Neural crest cell (in vitro differentiated cells): Measurements from ENCODE around the gene SORCS2. TPM values are rescaled to one million over a fixed set of nuclear protein-coding genes. Genes with fewer than 3 reads are reported as not detected.

Experiments
- DNase-seq: peaks from one replicate; pipeline ENCODE4 v3.0.0; 2021; ENCODE audit warnings: low read depth, mixed read lengths, low spot score
- H3K27ac Mint-ChIP-seq: one replicate; pipeline ENCODE4 v1.8.0; 2021; ENCODE audit warnings: mild to moderate bottlenecking, mixed read lengths; ENCODE audit not compliant: unreplicated experiment
- H3K27me3 Mint-ChIP-seq: 2 replicates; pipeline ENCODE4 v1.8.0; 2021; ENCODE audit warnings: low read depth, mild to moderate bottlenecking, mixed read lengths
- H3K36me3 Mint-ChIP-seq: 2 replicates; pipeline ENCODE4 v1.8.0; 2021; ENCODE audit warnings: low read depth, mild to moderate bottlenecking, mixed read lengths
- H3K4me1 Mint-ChIP-seq: 2 replicates; pipeline ENCODE4 v1.8.0; 2021; ENCODE audit warnings: mixed read lengths
- H3K4me3 Mint-ChIP-seq: one replicate; pipeline ENCODE4 v1.8.0; 2021; ENCODE audit warnings: mild to moderate bottlenecking, mixed read lengths
- H3K9me3 Mint-ChIP-seq: 2 replicates; pipeline ENCODE4 v1.8.0; 2021; ENCODE audit warnings: mixed read lengths
- total RNA-seq: library from RNA; stranded (reverse); gene quantifications from 2 replicates; pipeline ENCODE4 v1.2.1, GENCODE V29; 2021
- TF ChIP-seq, protein P1 (sequence below): fragments of 200-600 bp; sonication (generic); conservative IDR thresholded peaks from 2 replicates; pipeline ENCODE4 v1.5.0; 2021; ENCODE audit warnings: antibody characterized with exemption, mild to moderate bottlenecking

The SORCS2 gene
- total RNA-seq, 1 donor from 2014 or later: 1.1 TPM

DNA sequence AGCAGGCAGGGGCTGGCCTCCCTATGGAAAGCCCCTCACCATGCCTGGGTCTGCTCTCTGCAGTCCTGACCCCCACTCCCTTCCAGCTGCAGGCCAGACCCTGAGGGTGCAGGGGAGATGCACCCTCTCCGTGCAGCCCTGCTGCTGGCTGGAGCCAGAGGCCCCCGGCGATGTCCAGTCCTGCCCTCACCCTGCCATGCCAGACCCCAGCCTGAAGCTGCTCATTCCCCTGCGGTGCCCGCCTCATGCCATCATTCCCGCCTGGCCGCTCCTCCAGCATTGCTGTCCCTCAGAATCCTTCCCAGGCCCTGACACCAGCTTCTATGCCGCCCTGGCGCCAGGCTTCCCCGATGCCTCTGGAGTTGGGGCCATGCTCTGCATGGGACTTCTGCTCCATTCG, 72.4 kb downstream of the SORCS2 start:
- no peak for DNase-seq

GRCh38 chr4:7266525-7267292, 74.4 kb downstream of the SORCS2 start:
- Mint-ChIP-seq H3K36me3 (no peaks in the 10 kb centered on the region), H3K4me3 (no peak overlapping the region), H3K27ac (peak overlapping the region; percentile 88), H3K9me3 (no peaks in the 10 kb centered on the region), H3K4me1 (no peaks in the 10 kb centered on the region), H3K27me3 (no peaks in the 10 kb centered on the region)
- TF ChIP-seq, protein P1, sequence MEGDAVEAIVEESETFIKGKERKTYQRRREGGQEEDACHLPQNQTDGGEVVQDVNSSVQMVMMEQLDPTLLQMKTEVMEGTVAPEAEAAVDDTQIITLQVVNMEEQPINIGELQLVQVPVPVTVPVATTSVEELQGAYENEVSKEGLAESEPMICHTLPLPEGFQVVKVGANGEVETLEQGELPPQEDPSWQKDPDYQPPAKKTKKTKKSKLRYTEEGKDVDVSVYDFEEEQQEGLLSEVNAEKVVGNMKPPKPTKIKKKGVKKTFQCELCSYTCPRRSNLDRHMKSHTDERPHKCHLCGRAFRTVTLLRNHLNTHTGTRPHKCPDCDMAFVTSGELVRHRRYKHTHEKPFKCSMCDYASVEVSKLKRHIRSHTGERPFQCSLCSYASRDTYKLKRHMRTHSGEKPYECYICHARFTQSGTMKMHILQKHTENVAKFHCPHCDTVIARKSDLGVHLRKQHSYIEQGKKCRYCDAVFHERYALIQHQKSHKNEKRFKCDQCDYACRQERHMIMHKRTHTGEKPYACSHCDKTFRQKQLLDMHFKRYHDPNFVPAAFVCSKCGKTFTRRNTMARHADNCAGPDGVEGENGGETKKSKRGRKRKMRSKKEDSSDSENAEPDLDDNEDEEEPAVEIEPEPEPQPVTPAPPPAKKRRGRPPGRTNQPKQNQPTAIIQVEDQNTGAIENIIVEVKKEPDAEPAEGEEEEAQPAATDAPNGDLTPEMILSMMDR: no peak
- no peak for DNase-seq

More for the DNA sequence above, 72.4 kb downstream of the SORCS2 start:
- H3K27ac Mint-ChIP-seq: no peak overlapping the region
- H3K4me1 Mint-ChIP-seq: peaks cover 5% of the 10 kb centered on the region
- TF ChIP-seq, protein P1: no peak
- no peaks in the 10 kb centered on the region for H3K9me3 Mint-ChIP-seq
- H3K27me3 Mint-ChIP-seq: no peaks in the 10 kb centered on the region
- H3K36me3 Mint-ChIP-seq: no peaks in the 10 kb centered on the region
- no peak overlapping the region for H3K4me3 Mint-ChIP-seq

DNA sequence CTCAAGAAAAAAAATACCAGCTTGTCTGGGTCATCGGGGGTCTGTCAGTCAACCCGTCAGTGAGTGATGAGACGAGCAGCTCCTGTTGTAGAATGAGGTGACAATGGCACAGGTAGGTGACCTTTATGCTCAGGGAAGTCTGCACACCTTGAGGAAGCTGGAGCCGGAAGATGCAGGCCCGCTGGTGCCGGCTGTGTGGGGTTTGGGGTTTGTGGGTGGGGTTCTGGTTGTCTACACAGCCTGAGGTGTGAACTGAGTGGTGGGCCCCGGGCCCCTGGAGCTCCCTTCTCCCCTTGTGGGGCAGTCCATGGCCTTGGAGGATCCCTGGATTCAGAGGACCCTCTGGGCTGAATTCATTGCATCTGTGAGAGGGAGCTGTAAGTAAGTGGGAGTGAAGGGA, 75.5 kb downstream of the SORCS2 start:
- no peaks in the 10 kb centered on the region for H3K27me3 Mint-ChIP-seq
- no peak overlapping the region for H3K4me3 Mint-ChIP-seq
- no peaks in the 10 kb centered on the region for H3K4me1 Mint-ChIP-seq
- no peak overlapping the region for H3K27ac Mint-ChIP-seq
- no peaks in the 10 kb centered on the region for H3K9me3 Mint-ChIP-seq
- H3K36me3 Mint-ChIP-seq: no peaks in the 10 kb centered on the region
- TF ChIP-seq, protein P1: no peak
- no peak for DNase-seq

DNA sequence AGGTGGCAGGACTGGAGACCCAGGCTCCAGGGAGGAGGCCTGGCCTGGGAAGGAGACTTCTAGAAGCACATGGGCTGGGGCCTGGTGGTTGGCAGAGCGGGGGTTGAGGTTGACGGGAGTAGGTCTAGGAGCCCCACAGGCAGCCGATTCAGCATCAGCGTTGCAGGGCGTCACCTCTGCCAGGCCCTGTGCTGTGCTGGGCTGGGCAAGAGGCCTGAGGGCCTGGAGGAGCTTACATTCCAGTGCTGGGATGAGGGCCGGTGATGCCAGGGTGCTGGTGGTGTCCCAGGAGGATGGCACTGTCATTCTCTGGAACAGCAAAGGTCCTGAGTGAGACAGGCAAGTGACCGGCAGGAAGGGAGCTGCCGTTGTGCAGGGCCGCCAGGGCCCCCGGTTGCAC, 76.6 kb downstream of the SORCS2 start:
- Mint-ChIP-seq H3K4me1 (peaks cover 3% of the 10 kb centered on the region), H3K36me3 (no peaks in the 10 kb centered on the region), H3K4me3 (no peak overlapping the region), H3K9me3 (no peaks in the 10 kb centered on the region), H3K27me3 (no peaks in the 10 kb centered on the region), H3K27ac (no peak overlapping the region)
- DNase-seq: no peak
- TF ChIP-seq, protein P1: no peak

GRCh38 chr4:7270121-7270520, 77.8 kb downstream of the SORCS2 start:
- H3K36me3 Mint-ChIP-seq: no peaks in the 10 kb centered on the region
- no peak for DNase-seq
- no peak overlapping the region for H3K27ac Mint-ChIP-seq
- H3K9me3 Mint-ChIP-seq: no peaks in the 10 kb centered on the region
- no peaks in the 10 kb centered on the region for H3K27me3 Mint-ChIP-seq
- TF ChIP-seq, protein P1: no peak
- no peak overlapping the region for H3K4me3 Mint-ChIP-seq
- H3K4me1 Mint-ChIP-seq: peaks cover 7% of the 10 kb centered on the region
